HG03565 (cell line): ENCODE data around the gene METTL9.
A peak's percentile ranks its signal among the peaks of the same experiment; 100 is the strongest.
"Not testable (repeated sequence)": the region's sequence is repeated elsewhere in the genome, so short reads cannot be mapped to it uniquely, and the experiment has no call there.

Experiments used
- ATAC-seq: cut with Tn5 transposase; IDR thresholded peaks from one replicate; pipeline ENCODE4 v1.9.1; 2021; ENCODE audit warnings: mild to moderate bottlenecking, moderate library complexity; ENCODE audit not compliant: unreplicated experiment

METTL9 gene

DNA sequence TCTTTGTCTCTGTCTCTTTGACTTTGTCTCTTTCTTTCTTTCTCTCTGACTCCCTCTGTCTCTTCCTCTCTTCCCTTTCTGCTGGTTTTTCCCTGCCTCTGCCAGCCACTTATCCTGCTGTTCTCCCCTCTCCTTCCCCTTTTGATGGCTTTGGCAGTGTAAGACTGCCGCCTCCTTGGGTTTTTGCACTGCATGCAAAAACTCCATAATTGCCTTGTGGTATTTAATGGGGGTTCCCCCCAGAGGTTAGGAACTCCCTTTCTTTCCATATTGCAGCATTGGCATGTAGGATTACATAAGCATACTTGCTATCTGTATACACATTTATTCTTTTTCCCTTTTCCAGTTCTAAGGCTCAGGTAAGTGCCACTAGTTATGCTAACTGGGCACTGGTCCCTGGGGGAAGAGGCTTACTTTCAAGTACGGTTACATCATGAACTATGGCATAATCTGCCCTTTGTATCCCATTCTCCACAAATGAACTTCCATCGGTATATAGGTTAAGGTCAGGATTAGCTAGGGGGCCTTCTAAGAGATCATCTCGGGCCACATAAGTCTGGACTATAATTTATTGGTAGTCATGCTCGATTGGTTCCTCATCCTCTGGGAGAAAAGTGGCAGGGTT, 32.7 kb downstream of the METTL9 start:
- ATAC-seq, result not testable (repeated sequence)

- no peak for ATAC-seq
Measured at GRCh38 chr16:21634216-21634615, 34.8 kb downstream of the METTL9 start.

- ATAC-seq, result not testable (repeated sequence)
Measured at GRCh38 chr16:21635694-21636093, 36.3 kb downstream of the METTL9 start.

- no peak for ATAC-seq
Measured at GRCh38 chr16:21637032-21637968, 37.9 kb downstream of the METTL9 start.

- no peak for ATAC-seq
Measured at GRCh38 chr16:21638573-21638975, 39.2 kb downstream of the METTL9 start.

DNA sequence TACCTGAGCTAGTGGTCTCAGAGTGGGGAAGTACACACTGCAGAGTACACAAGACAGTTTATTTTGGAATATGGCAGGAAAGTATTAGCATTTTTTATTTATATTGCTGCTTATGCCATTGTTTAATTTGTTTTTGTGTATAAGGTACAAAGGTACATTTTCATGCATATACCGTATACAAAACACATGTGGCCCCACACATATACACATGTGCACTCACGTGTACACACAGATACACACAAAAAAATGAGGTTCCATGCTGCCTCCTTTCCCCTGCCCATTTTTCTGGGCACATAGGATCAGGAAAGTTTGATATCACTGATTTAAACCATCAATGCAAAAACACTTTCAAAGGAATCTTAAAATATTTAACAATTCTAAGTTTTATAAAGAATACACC, 40.1 kb downstream of the METTL9 start:
- no peak for ATAC-seq

DNA sequence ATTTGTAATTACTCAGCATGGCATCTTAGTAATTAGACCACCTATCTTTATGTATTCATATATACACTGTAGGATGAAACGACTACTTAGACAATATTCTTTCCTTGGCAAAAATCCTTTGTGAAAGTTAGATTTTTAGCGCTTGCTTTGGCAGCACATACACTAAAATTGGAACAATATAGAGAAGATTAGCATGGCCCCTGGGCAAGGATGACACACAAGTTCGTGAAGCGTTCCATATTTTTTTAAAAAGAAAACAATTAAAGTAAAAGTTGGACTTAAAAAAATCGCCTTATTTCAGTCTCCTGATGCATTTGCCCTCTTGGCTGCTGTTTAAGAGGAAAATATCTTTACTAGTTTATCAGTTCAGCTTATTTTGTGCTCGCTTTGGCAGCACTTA, 42.5 kb downstream of the METTL9 start:
- ATAC-seq, result no peak

GRCh38 chr16:21642861-21643260, 43.5 kb downstream of the METTL9 start:
- no peak for ATAC-seq

DNA sequence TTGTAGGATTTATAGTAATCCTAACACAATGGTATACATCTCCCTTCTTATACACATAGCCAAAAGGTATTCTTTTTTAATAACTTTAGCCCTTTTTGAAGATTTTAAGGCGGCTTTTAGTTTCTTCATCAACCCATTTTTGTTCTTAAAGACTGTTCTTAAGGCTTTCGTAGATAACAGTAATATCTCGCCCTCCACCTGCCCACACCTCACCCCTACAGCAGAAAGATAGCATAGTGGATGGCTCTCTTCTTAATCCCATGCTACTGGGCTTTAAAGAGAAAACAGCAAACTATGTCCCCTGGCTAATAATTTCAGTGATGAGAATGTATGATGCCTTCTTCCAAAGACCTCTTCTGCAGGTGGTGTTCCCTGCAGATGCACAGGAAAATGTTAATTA, 44.4 kb downstream of the METTL9 start:
- no peak for ATAC-seq

DNA sequence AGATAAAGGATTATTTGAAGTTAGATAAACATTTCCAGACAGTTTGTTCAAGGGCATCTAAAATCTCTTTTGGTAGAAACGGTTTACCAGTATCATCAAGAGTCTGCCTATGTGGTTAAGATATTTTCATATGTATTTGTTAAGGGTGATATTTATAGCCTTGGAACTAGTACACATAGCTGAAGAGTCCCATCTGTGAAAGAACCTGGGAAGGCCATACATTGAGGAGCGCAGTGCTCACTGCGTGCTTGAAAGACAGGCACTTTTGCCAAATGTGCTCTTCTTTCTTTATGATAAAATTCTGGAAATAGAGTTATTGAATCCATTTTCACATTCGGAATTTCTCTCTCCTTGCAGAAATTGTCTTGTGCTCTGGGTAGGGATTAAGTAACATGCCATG, 45.3 kb downstream of the METTL9 start:
- ATAC-seq, result no peak

DNA sequence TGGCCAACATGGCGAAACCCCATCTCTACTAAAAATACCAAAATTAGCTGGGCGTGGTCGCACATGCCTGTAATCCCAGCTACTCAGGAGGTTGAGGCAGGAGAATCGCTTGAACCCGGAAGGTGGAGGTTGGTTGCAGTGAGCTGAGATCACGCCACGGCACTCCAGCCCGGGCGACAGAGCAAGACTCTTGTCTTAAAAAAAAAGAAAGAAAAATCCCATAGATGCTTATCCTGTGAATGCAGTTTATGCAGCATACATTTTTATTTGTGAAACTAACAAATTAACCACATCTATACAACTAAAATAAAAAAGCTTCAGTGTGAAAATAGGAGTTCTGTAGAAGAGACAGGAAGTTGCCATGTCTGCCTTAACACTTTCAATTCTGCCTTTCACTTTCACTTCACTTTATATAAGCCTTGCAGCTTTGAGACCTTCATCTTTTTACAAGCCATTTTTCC, 45.9 kb downstream of the METTL9 start:
- ATAC-seq, result no peak

DNA sequence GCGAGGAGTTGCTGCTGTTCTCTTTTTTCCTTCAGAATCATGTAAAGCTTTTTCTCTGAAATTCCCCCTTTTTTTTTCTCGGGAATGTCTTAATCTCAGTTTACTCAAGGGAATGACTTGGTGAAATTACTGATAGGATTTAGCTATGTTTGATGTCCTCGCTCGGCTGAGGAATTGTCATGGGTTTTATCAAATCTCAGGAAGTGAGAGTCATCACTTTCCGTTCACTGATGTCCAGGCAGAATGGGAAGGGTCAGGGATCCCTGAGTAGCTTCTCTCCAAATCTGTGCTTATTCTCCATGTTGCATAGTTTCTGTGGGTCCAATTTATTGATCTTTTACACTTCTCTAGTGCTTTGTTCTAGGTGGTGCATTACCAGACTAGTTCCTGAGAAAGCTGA, 46.7 kb downstream of the METTL9 start:
- no peak for ATAC-seq

- peak; percentile 81 for ATAC-seq
Measured at GRCh38 chr16:21646721-21647561, 47.6 kb downstream of the METTL9 start.

DNA sequence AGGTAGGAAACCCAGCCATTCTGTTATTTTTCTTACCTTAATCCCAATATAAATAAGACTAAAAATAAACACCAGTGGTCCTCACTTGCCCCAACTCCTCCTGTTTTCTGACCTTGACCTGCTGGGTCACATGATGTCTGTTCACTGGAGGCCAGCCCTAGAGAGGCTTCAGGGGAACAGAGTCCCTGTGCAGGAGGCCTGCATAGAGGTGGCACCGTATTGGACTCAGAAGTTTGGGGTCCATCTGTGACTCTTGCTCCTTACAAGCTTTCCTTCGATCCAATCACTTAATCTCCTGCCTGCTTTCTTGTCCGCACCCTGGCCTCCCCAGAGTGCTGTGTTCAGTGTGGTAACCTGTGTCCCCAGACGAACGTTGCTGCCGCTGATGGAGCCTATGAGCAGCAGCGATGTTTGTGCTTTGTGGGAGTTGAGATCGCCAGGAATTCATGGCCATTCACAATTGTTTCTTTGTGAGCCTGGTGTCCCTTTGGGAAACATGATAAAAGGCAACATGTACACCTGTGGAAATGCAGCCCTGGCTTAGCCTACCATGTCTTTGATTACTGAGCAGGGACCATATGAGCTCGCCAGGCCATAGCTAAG, 48.3 kb downstream of the METTL9 start:
- ATAC-seq, result no peak

- not testable (repeated sequence) for ATAC-seq
Measured at GRCh38 chr16:21649826-21650406, 50.5 kb downstream of the METTL9 start.

DNA sequence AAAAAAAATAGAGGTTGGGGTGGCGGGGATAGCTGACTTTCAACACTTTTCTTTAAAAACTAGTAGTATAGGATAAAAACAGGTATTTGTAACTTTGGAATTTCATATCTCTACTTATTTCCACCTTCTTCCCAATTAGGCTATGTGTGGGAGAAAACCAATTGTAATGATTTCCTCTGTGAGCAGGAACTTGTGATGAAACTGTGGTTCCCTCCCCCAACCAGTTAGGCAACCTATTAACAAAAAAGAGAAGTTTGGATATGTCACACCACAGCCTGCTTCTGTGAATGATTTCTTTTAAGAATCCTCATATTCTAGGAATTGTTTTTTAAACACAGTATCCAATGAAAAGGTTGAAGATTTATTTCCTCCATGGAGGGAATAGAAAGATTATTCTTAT, 51.1 kb downstream of the METTL9 start:
- no peak for ATAC-seq

GRCh38 chr16:21651515-21651914, 52.1 kb downstream of the METTL9 start:
- no peak for ATAC-seq

- ATAC-seq, result no peak
Measured at GRCh38 chr16:21652453-21652852, 53.1 kb downstream of the METTL9 start, which contains the start of gene IGSF6. IGSF6 (minus strand) TSS chr16:21652608; CDS start chr16:21652598, 10 bp downstream.

DNA sequence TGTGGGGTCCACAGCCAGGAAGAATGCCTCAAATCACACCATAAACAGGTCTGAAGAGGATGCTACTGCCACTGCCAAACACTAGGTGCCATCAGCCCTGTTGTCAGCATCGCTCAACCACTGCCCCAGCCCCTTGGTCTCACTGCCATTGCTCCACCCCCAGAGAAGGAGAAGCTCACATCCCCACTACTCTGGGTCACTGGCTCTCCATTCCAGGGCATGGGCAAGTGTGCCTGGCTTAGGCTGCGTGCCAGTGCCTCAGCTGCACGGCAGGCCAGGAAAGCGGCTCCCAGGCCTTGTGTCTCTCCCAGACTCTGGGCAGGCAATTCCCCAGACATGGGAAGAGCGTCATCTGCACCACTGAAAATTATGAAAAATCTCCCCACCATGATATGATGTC, 54.2 kb downstream of the METTL9 start:
- no peak for ATAC-seq

DNA sequence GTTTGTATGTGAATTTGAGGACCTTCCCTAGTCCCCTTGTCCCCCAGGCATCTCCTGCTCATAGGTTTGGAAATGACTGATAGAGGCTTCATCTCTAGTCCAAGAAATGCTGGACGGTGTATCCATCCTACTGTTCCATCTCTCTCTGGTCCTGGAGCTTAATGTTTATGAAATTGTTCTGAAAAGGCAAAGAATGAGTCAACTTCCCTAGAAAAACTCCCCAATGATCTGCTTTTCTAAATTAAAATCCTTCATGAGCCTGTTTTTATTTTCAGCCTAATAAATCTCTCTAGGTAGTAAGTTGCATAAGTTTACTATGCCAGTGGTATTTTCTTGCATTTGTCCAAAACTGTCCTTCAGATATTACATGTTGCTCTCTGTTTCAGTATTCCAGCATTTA, 55.1 kb downstream of the METTL9 start:
- no peak for ATAC-seq
